Effector CD8-positive, alpha-beta T cell (primary cell): ENCODE measurements around the gene ACAA2.
"Not testable (repeated sequence)": the region's sequence is repeated elsewhere in the genome, so short reads cannot be mapped to it uniquely, and the experiment has no call there.

Source experiments
- DNase-seq: peaks from one replicate; lab custom pipeline; 2025; lab: John Stamatoyannopoulos, UW

Gene ACAA2

GRCh38 chr18:49845629-49846360 is 32.5 kb upstream of the ACAA2 start:
- DNase-seq: no peak

- no peak for DNase-seq
These were observed 31.6 kb upstream of the ACAA2 start for GRCh38 chr18:49844903-49845302.

GRCh38 chr18:49843778-49844625 is 30.7 kb upstream of the ACAA2 start:
- DNase-seq: no peak

- DNase-seq: no peak
These were observed 29.8 kb upstream of the ACAA2 start for GRCh38 chr18:49843131-49843530.

GRCh38 chr18:49842656-49843055 is 29.3 kb upstream of the ACAA2 start:
- DNase-seq: no peak

- DNase-seq: no peak
These were observed 28.2 kb upstream of the ACAA2 start for GRCh38 chr18:49841236-49842217.

- DNase-seq: no peak
These were observed 25.7 kb upstream of the ACAA2 start for GRCh38 chr18:49839012-49839411.

GRCh38 chr18:49838381-49838780 is 25.0 kb upstream of the ACAA2 start:
- DNase-seq: no peak

GRCh38 chr18:49837889-49838288 is 24.6 kb upstream of the ACAA2 start:
- no peak for DNase-seq

- not testable (repeated sequence) for DNase-seq
These were observed 24.0 kb upstream of the ACAA2 start for GRCh38 chr18:49837316-49837835.

GRCh38 chr18:49835405-49835804 is 22.1 kb upstream of the ACAA2 start:
- no peak for DNase-seq

GRCh38 chr18:49834258-49834657 is 20.9 kb upstream of the ACAA2 start:
- DNase-seq: no peak

GRCh38 chr18:49833814-49834213 is 20.5 kb upstream of the ACAA2 start:
- DNase-seq: no peak

- no peak for DNase-seq
These were observed 18.9 kb upstream of the ACAA2 start for GRCh38 chr18:49832221-49832647.

GRCh38 chr18:49827996-49828395 is 14.7 kb upstream of the ACAA2 start:
- DNase-seq: no peak

GRCh38 chr18:49819823-49820671 is 6.7 kb upstream of the ACAA2 start:
- no peak for DNase-seq

- no peak for DNase-seq
These were observed 5.8 kb upstream of the ACAA2 start for GRCh38 chr18:49819071-49819662.

- DNase-seq: no peak
These were observed 4.6 kb upstream of the ACAA2 start for GRCh38 chr18:49817947-49818346.

GRCh38 chr18:49815927-49816326 is 2.6 kb upstream of the ACAA2 start:
- no peak for DNase-seq

GRCh38 chr18:49814147-49814499 is 790 bp upstream of the ACAA2 start:
- peak; percentile 34 for DNase-seq

- no peak for DNase-seq
These were observed 339 bp downstream of the ACAA2 start for GRCh38 chr18:49813069-49813318.
